ENCODE measurements around the gene UBE2Z. TPM values are rescaled to one million over a fixed set of nuclear protein-coding genes. Genes with fewer than 3 reads are reported as not detected.

UBE2Z gene
- polyA plus RNA-seq (2011; rRNA removed) (174 and 196 TPM in 2 replicates), polyA plus RNA-seq (2017; fragmentation: RNase III; extraction: RNeasy Plus Mini Kit Qiagen cat#74134 plus additional on column Dnase treatment) (104 to 114 TPM (median 109 TPM) in 3 replicates), polyA minus RNA-seq (2011; rRNA and poly(A)+ RNA removed) (155 and 161 TPM in 2 replicates)
- polyA plus RNA-seq (2012; cell fraction: cytosol; rRNA removed): 108 and 127 TPM in 2 replicates
- 71.6 and 111 TPM in 2 replicates for polyA plus RNA-seq (2012; cell fraction: nucleus; rRNA removed)

- under 1% methylated on average over 37 of the region's 81 CpGs for WGBS (ENCODE audit: missing lambda C conversion rate)
- POLR2A ChIA-PET: interaction anchor here (0.6 to 2.5 kb wide), 12 partner anchors 11 to 284 kb away, joined by 3 to 42 read pairs (median 5); partner anchors contain the start of genes ATP5MC1, IGF2BP1 and SNF8
- Histone ChIP-seq H3K4me1 (peaks cover 44% of the 10 kb centered on the region), H3K4me2 (peak within 1 kb of the TSS; percentile 99), H3K27ac (peak within 1 kb of the TSS; percentile 94 to 98), H3K9me3 (no peaks in the 10 kb centered on the region), H3K4me3 (peak within 1 kb of the TSS; percentile 89)
- peak; percentile 82 for TF ChIP-seq BCL3 (IDR thresholded peaks at IDR 0.05)
- TF ChIP-seq HES2 (IDR thresholded peaks at IDR 0.05): no peak
- peak; percentile 31; the same call in 2 of the 3 replicates for TF ChIP-seq CTCF (IDR thresholded peaks at IDR 0.05)
- 0 out of 2 replicates have a peak, but pooled peaks have one; percentile 64 for TF ChIP-seq MYC (IDR thresholded peaks at IDR 0.05; ENCODE audit: borderline replicate concordance, low read length)
- TF ChIP-seq POLR2A (IDR thresholded peaks at IDR 0.05; ENCODE audit: low read length): peak; percentile 97
- peak; percentile 79 for TF ChIP-seq PBX3 (IDR thresholded peaks at IDR 0.05)
- TF ChIP-seq ZC3H11A (IDR thresholded peaks at IDR 0.05): no peak
- no peak for TF ChIP-seq REST (IDR thresholded peaks at IDR 0.05)
- TF ChIP-seq EP300 (IDR thresholded peaks at IDR 0.05): 0 out of 5 replicates have a peak, but pooled peaks of 1 of the 2 experiments have one; percentile 4
- TF ChIP-seq GATA3 (IDR thresholded peaks at IDR 0.05; ENCODE audit: borderline replicate concordance): no peak; the same call in 1 of the 2 replicates
- TF ChIP-seq JUN (IDR thresholded peaks at IDR 0.05): peak; percentile 90 to 99
- no peak for TF ChIP-seq RAD21 (conservative IDR thresholded peaks at IDR 0.05 in 1 of 2, IDR thresholded peaks at IDR 0.05 in 1 of 2)
- TF ChIP-seq MAZ (IDR thresholded peaks at IDR 0.05; ENCODE audit: borderline replicate concordance, low read depth, low read length): 0 out of 2 replicates have a peak, but pooled peaks have one; percentile 13
- TF ChIP-seq PHF8 (IDR thresholded peaks at IDR 0.05; ENCODE audit: borderline replicate concordance, low read depth): peak; percentile 79; the same call in 1 of the 2 replicates
- no peak for TF ChIP-seq ZSCAN20 (CRISPR knock-in tag; IDR thresholded peaks at IDR 0.05)
- TF ChIP-seq RFX5 (IDR thresholded peaks at IDR 0.05): peak; percentile 84; the same call in 1 of the 2 replicates
- TF ChIP-seq MAX (IDR thresholded peaks at IDR 0.05): peak; percentile 91
- no peak for TF ChIP-seq HDAC2 (IDR thresholded peaks at IDR 0.05)
- no peak for TF ChIP-seq NPAS2 (CRISPR knock-in tag; IDR thresholded peaks at IDR 0.05; ENCODE audit: borderline replicate concordance)
- 0 out of 2 replicates have a peak, but pooled peaks have one; percentile 43 for TF ChIP-seq HOXB13 (CRISPR knock-in tag; IDR thresholded peaks at IDR 0.05; ENCODE audit: low read depth)
- TF ChIP-seq HOXA7 (CRISPR knock-in tag; IDR thresholded peaks at IDR 0.05): peak; percentile 65; the same call in 1 of the 2 replicates
- CTCF ChIA-PET: interaction anchor here (0.6 to 2.9 kb wide), 20 partner anchors 11 to 137 kb away, joined by 3 to 21 read pairs (median 3); partner anchors contain the start of gene ATP5MC1
- peak; percentile 96 for FAIRE-seq
- DNase-seq (ENCODE audit: low read depth in 1 of 2, low spot score in 1 of 2): peak; percentile 99
- peak; percentile 92 to 93 for ATAC-seq
Observed at GRCh38 chr17:48908047-48908843, at the start of gene UBE2Z. Gene UBE2Z, plus strand, starts transcription at chr17:48908407. Its CDS starts 97 bp downstream, at chr17:48908504.
